HepG2 (cell line): ENCODE measurements around the gene CYP17A1. TPM values are rescaled to one million over a fixed set of nuclear protein-coding genes. Genes with fewer than 3 reads are reported as not detected.

ENCODE experiments used
- ATAC-seq: fragments of 200-7000 bp; cut with Tn5 transposase; 3 replicates; pipeline ENCODE4 v1.9.1; 2020; ENCODE audit warnings: mild to moderate bottlenecking, moderate library complexity
- BruUV-seq: library from RNA; stranded (reverse); fragments of 400-500 nt; replicated peaks from 2 replicates; lab custom pipeline; 2021; lab: Mats Ljungman, UMichigan
- CTCF ChIA-PET: fragments of 300-600 bp; formaldehyde crosslinking; extraction: SDS; loops from one replicate; lab custom pipeline; 2021; ENCODE audit warnings: low total read pairs, inconsistent platforms, low intra/inter-chr PET ratio; lab: Yijun Ruan, JAX
- POLR2A ChIA-PET: fragments of 350-600 bp; sonication (Branson Sonifier 250); formaldehyde crosslinking; loops from one replicate; lab custom pipeline; 2020; ENCODE audit warnings: antibody characterized with exemption, inconsistent platforms; lab: Yijun Ruan, JAX
- DNase-seq: peaks from one replicate; pipeline ENCODE4 v3.0.0-alpha.2; 2015; ENCODE audit warnings: low spot score
- FAIRE-seq: peaks from 3 replicates; lab custom pipeline; 2011; peaks lifted over from hg19 to GRCh38; lab: Jason Lieb, UNC
- H2AFZ ChIP-seq: one replicate; pipeline ENCODE4 v1.6.1; 2011; ENCODE audit warnings: low read length, inconsistent platforms
- H3K27ac ChIP-seq: fragments of 300-600 bp; 3 replicates; pipeline ENCODE4 v1.8.0; 2011; ENCODE audit warnings: mixed run types, mild to moderate bottlenecking, mixed read lengths, low read length, inconsistent platforms; ENCODE audit not compliant: insufficient read depth; ENCODE audit errors: extremely low read length
- H3K27me3 ChIP-seq, 2 experiments: fragments of 200-600 bp in 1 of 2; 2 replicates in 1 of 2; 3 replicates in 1 of 2; pipeline versions ENCODE4 v1.6.0 to v1.8.0; 2011; ENCODE audit warnings: low read length in 2 of 2, mild to moderate bottlenecking in 2 of 2, moderate library complexity in 2 of 2, inconsistent platforms in 1 of 2; ENCODE audit not compliant: insufficient read depth in 2 of 2, control insufficient read depth in 1 of 2
- H3K36me3 ChIP-seq, 2 experiments: fragments of 200-600 bp in 1 of 2; replicated peaks in 1 of 2; 2 replicates in 1 of 2; 3 replicates in 1 of 2; pipeline versions ENCODE4 v1.5.1 to v1.8.0; 2011; ENCODE audit warnings: low read length in 2 of 2, inconsistent platforms in 1 of 2; ENCODE audit not compliant: insufficient read depth in 2 of 2, control insufficient read depth in 1 of 2
- H3K4me1 ChIP-seq: 2 replicates; pipeline ENCODE4 v1.5.1; 2012; ENCODE audit warnings: low read length, inconsistent platforms; ENCODE audit not compliant: insufficient read depth
- H3K4me2 ChIP-seq: 2 replicates; pipeline ENCODE4 v1.6.0; 2011; ENCODE audit warnings: low read depth, low read length, inconsistent platforms
- H3K4me3 ChIP-seq, 3 experiments: fragments of 200-600 bp in 1 of 3; sonication (generic), shearing (Covaris generic) in 1 of 3; replicated peaks in 1 of 3; 2 replicates each; pipeline ENCODE4 v1.5.1; 2011 to 2016; ENCODE audit warnings: low read length in 3 of 3, inconsistent platforms in 2 of 3, low read depth in 2 of 3, mild to moderate bottlenecking in 2 of 3, control low read depth in 1 of 3, mixed read lengths in 1 of 3; ENCODE audit not compliant: insufficient read depth in 1 of 3
- H3K79me2 ChIP-seq: one replicate; pipeline ENCODE4 v1.6.1; 2011; ENCODE audit warnings: low read length, inconsistent platforms; ENCODE audit not compliant: insufficient read depth
- H3K9ac ChIP-seq: 2 replicates; pipeline ENCODE4 v1.6.0; 2011; ENCODE audit warnings: mild to moderate bottlenecking, low read depth, low read length, inconsistent platforms; ENCODE audit not compliant: insufficient read depth
- H3K9me3 ChIP-seq: 2 replicates; pipeline ENCODE4 v1.5.1; 2012; ENCODE audit warnings: mild to moderate bottlenecking, low read length
- H4K20me1 ChIP-seq: 2 replicates; pipeline ENCODE4 v1.6.0; 2011; ENCODE audit warnings: inconsistent platforms, mild to moderate bottlenecking, low read length, moderate library complexity; ENCODE audit not compliant: insufficient read depth
- CENPX ChIP-seq: sonication (generic); formaldehyde crosslinking; IDR thresholded peaks from 2 replicates; pipeline ENCODE4 v1.9.0; 2021; ENCODE audit warnings: mild to moderate bottlenecking, missing genetic modification reagents, moderate library complexity
- HMG20B ChIP-seq: conservative IDR thresholded peaks from 2 replicates; pipeline ENCODE4 v1.6.1; 2016; ENCODE audit warnings: missing genetic modification reagents, missing compliant biosample characterization
- YEATS2 ChIP-seq: sonication (generic); formaldehyde crosslinking; IDR thresholded peaks from 2 replicates; pipeline ENCODE4 v1.4.0; 2020; ENCODE audit warnings: missing genetic modification reagents, borderline replicate concordance
- ZNF549 ChIP-seq: sonication (generic); formaldehyde crosslinking; IDR thresholded peaks from 2 replicates; pipeline ENCODE4 v1.5.0; 2020; ENCODE audit warnings: missing genetic modification reagents
- WGBS: methylation state at CpG from one replicate; pipeline ENCODE4 v1.1.6; 2017; ENCODE audit warnings: low lambda C conversion rate; 5-methylcytosine and 5-hydroxymethylcytosine counted together
- in situ Hi-C: cut with HindIII; loops from 2 replicates; pipeline ENCODE4 v1.10.0; 2017; ENCODE audit warnings: low pct_unique_long_range_greater_than_20kb; ENCODE audit not compliant: extremely low pct_ligation_motif_present
- intact Hi-C: fragments of 100-400 bp; cut with micrococcal nuclease; formaldehyde crosslinking; loops from one replicate; pipeline ENCODE4 v1.10.0; 2022; ENCODE audit not compliant: unreplicated experiment
- polyA plus RNA-seq, 8 experiments: library from polyadenylated mRNA; depleted of rRNA in 3 of 8; stranded (reverse) in 7 of 8; unstranded in 1 of 8; fragments of >200 nt; fragmentation: Illumina TruSeq in 4 of 8; extraction: Trizol in 4 of 8; gene quantifications; 2 replicates each; pipeline versions ENCODE4 v1.2.1 to v1.2.3, GENCODE V29; 2011 to 2016; ENCODE audit warnings: low read depth in 4 of 8, missing spikeins in 1 of 8, mixed read lengths in 1 of 8; ENCODE audit not compliant: insufficient read depth in 1 of 8
- total RNA-seq, 5 experiments: library from RNA; depleted of rRNA; stranded (reverse); fragments of >200 nt; fragmentation: Illumina TruSeq; extraction: Trizol; gene quantifications; 2 replicates each; pipeline ENCODE4 v1.2.3, GENCODE V29; 2016; ENCODE audit warnings: low read depth in 1 of 5
- TF ChIP-seq, protein P1 (sequence below): sonication (generic); formaldehyde crosslinking; IDR thresholded peaks from 2 replicates; pipeline ENCODE4 v1.5.1; 2020; ENCODE audit warnings: missing genetic modification reagents, mild to moderate bottlenecking, borderline replicate concordance
- TF ChIP-seq, protein P2 (sequence below): sonication (generic); formaldehyde crosslinking; IDR thresholded peaks from 2 replicates; pipeline ENCODE4 v1.8.1; 2022; ENCODE audit warnings: low read depth, mild to moderate bottlenecking, missing genetic modification reagents
- TF ChIP-seq, protein P3 (sequence below): sonication (generic); formaldehyde crosslinking; IDR thresholded peaks from 2 replicates; pipeline ENCODE4 v1.5.1; 2020; ENCODE audit warnings: missing genetic modification reagents, mild to moderate bottlenecking, borderline replicate concordance
- TF ChIP-seq, protein P4 (sequence below): sonication (generic); formaldehyde crosslinking; IDR thresholded peaks from 2 replicates; pipeline ENCODE4 v1.4.0; 2020; ENCODE audit warnings: missing genetic modification reagents, borderline replicate concordance
- TF ChIP-seq, protein P5 (sequence below): sonication (generic); formaldehyde crosslinking; IDR thresholded peaks from 2 replicates; pipeline ENCODE4 v1.4.0; 2020; ENCODE audit warnings: missing genetic modification reagents

Gene CYP17A1
- total and polyA plus RNA-seq, 2 of the 13 experiments (the other 11 are each of a cell fraction or from before 2014, with no cell fraction given) = 0.13 to 1.1 TPM

DNA sequence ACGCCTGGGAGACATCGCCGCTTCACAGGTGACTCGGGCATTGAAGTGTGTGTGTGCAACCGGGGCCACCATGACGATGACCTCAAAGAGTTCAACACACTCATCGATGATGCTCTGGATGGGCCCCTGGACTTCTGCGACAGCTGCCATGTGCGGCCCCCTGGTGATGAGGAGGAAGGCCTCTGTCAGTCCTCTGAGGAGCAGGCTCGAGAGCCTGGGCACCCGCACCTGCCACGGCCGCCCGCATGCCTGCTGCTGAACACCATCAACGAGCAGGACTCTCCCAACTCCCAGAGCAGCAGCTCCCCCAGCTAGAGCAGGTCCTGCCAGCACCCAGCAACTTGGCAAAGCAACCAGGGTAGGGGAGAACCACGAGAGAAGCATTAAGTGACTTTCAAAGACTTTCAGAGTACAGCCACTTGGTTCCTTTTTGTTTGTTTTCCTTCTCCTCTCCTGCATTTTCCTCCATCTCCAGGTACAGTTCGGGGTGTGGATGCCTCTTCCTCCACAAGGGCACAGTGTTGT, 24.1 kb downstream of the CYP17A1 start (continued):
- TF ChIP-seq, protein P1, sequence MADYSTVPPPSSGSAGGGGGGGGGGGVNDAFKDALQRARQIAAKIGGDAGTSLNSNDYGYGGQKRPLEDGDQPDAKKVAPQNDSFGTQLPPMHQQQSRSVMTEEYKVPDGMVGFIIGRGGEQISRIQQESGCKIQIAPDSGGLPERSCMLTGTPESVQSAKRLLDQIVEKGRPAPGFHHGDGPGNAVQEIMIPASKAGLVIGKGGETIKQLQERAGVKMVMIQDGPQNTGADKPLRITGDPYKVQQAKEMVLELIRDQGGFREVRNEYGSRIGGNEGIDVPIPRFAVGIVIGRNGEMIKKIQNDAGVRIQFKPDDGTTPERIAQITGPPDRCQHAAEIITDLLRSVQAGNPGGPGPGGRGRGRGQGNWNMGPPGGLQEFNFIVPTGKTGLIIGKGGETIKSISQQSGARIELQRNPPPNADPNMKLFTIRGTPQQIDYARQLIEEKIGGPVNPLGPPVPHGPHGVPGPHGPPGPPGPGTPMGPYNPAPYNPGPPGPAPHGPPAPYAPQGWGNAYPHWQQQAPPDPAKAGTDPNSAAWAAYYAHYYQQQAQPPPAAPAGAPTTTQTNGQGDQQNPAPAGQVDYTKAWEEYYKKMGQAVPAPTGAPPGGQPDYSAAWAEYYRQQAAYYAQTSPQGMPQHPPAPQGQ (CRISPR knock-in tag) = no peak
- TF ChIP-seq, protein P2, sequence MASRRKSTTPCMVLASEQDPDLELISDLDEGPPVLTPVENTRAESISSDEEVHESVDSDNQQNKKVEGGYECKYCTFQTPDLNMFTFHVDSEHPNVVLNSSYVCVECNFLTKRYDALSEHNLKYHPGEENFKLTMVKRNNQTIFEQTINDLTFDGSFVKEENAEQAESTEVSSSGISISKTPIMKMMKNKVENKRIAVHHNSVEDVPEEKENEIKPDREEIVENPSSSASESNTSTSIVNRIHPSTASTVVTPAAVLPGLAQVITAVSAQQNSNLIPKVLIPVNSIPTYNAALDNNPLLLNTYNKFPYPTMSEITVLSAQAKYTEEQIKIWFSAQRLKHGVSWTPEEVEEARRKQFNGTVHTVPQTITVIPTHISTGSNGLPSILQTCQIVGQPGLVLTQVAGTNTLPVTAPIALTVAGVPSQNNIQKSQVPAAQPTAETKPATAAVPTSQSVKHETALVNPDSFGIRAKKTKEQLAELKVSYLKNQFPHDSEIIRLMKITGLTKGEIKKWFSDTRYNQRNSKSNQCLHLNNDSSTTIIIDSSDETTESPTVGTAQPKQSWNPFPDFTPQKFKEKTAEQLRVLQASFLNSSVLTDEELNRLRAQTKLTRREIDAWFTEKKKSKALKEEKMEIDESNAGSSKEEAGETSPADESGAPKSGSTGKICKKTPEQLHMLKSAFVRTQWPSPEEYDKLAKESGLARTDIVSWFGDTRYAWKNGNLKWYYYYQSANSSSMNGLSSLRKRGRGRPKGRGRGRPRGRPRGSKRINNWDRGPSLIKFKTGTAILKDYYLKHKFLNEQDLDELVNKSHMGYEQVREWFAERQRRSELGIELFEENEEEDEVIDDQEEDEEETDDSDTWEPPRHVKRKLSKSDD (CRISPR knock-in tag) = no peak
- TF ChIP-seq YEATS2 (CRISPR knock-in tag) = no peak
- TF ChIP-seq, protein P3, sequence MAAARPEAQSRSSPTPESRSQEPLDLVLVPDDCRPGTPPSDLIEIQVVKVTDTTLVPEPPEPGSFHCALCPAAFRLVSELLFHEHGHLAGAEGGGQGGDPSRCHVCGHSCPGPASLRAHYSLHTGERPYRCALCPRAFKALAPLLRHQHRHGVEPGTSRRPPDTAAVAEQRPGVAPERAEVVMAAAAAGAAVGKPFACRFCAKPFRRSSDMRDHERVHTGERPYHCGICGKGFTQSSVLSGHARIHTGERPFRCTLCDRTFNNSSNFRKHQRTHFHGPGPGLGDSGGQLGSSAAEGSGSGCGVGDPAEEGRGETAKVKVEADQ (CRISPR knock-in tag) = no peak

DNA sequence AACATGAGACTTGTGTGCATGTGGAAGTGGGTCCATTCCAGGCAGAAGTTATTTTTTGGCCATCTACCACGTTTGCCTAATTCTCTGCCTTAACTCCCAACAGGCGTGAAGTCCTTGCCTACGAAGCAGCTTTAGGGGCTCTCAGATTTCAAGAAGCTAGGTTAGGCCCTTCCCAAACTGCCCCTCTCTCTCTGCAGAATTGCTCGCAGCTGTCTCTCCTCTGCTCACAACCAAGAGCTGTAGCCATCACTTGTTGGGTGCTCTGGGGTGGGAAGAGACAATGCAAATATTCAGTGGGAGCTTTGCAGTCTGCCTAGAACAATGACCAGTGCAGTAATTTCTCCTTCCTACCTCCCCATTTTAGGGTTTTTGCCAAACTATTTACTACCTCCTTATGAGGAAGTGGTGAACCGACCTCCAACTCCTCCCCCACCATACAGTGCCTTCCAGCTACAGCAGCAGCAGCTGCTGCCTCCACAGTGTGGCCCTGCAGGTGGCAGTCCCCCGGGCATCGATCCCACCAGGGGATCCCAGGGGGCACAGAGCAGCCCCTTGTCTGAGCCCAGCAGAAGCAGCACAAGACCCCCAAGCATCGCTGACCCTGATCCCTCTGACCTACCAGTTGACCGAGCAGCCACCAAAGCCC, 24.9 kb downstream of the CYP17A1 start:
- BruUV-seq = no TSS peak
- POLR2A ChIA-PET = interaction anchor here (0.6 to 0.7 kb wide), 2 partner anchors 35 to 55 kb away, joined by 3 read pairs; no protein-coding TSS in a partner anchor
- ATAC-seq (no peak), FAIRE-seq (no peak), DNase-seq (no peak)
- Histone ChIP-seq H2AFZ (no peak overlapping the region), H3K4me2 (no peak overlapping the region), H3K79me2 (no peaks in the 10 kb centered on the region), H4K20me1 (no peaks in the 10 kb centered on the region), H3K27ac (no peak overlapping the region), H3K36me3 (peaks cover 4 to 12% of the 10 kb centered on the region in 2 experiments; a peak in 3 of 5 replicates), H3K9me3 (no peaks in the 10 kb centered on the region), H3K4me3 (no peak overlapping the region), H3K9ac (no peak overlapping the region), H3K4me1 (peaks cover 42% of the 10 kb centered on the region), H3K27me3 (no peaks in the 10 kb centered on the region)
- 97% methylated on average over 9 of the region's 9 CpGs for WGBS
- intact Hi-C loops (no loop called here), in situ Hi-C loops (loop anchor here (10.0 kb wide), 1 partner anchor 68 kb away; the partner anchor contains the start of gene WBP1L)
- CTCF ChIA-PET = no interaction called here
- no peak for TF ChIP-seq ZNF549 (CRISPR knock-in tag)
- TF ChIP-seq, protein P4, sequence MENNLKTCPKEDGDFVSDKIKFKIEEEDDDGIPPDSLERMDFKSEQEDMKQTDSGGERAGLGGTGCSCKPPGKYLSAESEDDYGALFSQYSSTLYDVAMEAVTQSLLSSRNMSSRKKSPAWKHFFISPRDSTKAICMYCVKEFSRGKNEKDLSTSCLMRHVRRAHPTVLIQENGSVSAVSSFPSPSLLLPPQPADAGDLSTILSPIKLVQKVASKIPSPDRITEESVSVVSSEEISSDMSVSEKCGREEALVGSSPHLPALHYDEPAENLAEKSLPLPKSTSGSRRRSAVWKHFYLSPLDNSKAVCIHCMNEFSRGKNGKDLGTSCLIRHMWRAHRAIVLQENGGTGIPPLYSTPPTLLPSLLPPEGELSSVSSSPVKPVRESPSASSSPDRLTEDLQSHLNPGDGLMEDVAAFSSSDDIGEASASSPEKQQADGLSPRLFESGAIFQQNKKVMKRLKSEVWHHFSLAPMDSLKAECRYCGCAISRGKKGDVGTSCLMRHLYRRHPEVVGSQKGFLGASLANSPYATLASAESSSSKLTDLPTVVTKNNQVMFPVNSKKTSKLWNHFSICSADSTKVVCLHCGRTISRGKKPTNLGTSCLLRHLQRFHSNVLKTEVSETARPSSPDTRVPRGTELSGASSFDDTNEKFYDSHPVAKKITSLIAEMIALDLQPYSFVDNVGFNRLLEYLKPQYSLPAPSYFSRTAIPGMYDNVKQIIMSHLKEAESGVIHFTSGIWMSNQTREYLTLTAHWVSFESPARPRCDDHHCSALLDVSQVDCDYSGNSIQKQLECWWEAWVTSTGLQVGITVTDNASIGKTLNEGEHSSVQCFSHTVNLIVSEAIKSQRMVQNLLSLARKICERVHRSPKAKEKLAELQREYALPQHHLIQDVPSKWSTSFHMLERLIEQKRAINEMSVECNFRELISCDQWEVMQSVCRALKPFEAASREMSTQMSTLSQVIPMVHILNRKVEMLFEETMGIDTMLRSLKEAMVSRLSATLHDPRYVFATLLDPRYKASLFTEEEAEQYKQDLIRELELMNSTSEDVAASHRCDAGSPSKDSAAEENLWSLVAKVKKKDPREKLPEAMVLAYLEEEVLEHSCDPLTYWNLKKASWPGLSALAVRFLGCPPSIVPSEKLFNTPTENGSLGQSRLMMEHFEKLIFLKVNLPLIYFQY (CRISPR knock-in tag) = no peak
- TF ChIP-seq, protein P5, sequence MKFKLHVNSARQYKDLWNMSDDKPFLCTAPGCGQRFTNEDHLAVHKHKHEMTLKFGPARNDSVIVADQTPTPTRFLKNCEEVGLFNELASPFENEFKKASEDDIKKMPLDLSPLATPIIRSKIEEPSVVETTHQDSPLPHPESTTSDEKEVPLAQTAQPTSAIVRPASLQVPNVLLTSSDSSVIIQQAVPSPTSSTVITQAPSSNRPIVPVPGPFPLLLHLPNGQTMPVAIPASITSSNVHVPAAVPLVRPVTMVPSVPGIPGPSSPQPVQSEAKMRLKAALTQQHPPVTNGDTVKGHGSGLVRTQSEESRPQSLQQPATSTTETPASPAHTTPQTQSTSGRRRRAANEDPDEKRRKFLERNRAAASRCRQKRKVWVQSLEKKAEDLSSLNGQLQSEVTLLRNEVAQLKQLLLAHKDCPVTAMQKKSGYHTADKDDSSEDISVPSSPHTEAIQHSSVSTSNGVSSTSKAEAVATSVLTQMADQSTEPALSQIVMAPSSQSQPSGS (CRISPR knock-in tag) = no peak
- no peak for TF ChIP-seq HMG20B (CRISPR knock-in tag)
- no peak for TF ChIP-seq CENPX (CRISPR knock-in tag)
